IPS-20b (cell line): Measurements from ENCODE around the gene GPR135.

Experiments used
- H3K27ac ChIP-seq: one replicate; pipeline ENCODE4 v1.5.1; 2013; ENCODE audit warnings: low read length
- H3K27me3 ChIP-seq: 2 replicates; pipeline ENCODE4 v1.6.1; 2013; ENCODE audit warnings: mild to moderate bottlenecking, low read length, inconsistent platforms; ENCODE audit not compliant: insufficient read depth
- H3K36me3 ChIP-seq: 2 replicates; pipeline ENCODE4 v1.6.1; 2013; ENCODE audit warnings: low read depth, mild to moderate bottlenecking, inconsistent platforms, low read length, moderate library complexity; ENCODE audit not compliant: insufficient read depth
- H3K4me1 ChIP-seq: 2 replicates; pipeline ENCODE4 v1.6.1; 2013; ENCODE audit warnings: mild to moderate bottlenecking, control low read depth, inconsistent platforms, low read length, moderate library complexity; ENCODE audit not compliant: insufficient read depth
- H3K4me3 ChIP-seq: 2 replicates; pipeline ENCODE4 v1.5.1; 2013; ENCODE audit warnings: mild to moderate bottlenecking, low read length, inconsistent platforms
- H3K9ac ChIP-seq: 2 replicates; pipeline ENCODE4 v1.6.1; 2013; ENCODE audit warnings: low read depth, mild to moderate bottlenecking, inconsistent platforms, low read length, moderate library complexity
- H3K9me3 ChIP-seq: 2 replicates; pipeline ENCODE4 v1.6.1; 2013; ENCODE audit warnings: mild to moderate bottlenecking, low read depth, low read length, inconsistent platforms; ENCODE audit not compliant: insufficient read depth

GPR135 gene

GRCh38 chr14:59465316-59466135, at the start of gene GPR135:
Gene GPR135 (minus strand): TSS chr14:59465380. CDS start chr14:59465226, 154 bp downstream.
- H3K9me3 ChIP-seq, result no peaks in the 10 kb centered on the region
- H3K4me1 ChIP-seq, result no peaks in the 10 kb centered on the region
- no peaks in the 10 kb centered on the region; the same call in 1 of the 2 replicates for H3K36me3 ChIP-seq
- H3K9ac ChIP-seq, result no peak within 1 kb of the TSS; the same call in 1 of the 2 replicates
- H3K27me3 ChIP-seq, result peaks cover 42% of the 10 kb centered on the region
- H3K27ac ChIP-seq, result no peak within 1 kb of the TSS
- H3K4me3 ChIP-seq, result peak within 1 kb of the TSS; percentile 74

DNA sequence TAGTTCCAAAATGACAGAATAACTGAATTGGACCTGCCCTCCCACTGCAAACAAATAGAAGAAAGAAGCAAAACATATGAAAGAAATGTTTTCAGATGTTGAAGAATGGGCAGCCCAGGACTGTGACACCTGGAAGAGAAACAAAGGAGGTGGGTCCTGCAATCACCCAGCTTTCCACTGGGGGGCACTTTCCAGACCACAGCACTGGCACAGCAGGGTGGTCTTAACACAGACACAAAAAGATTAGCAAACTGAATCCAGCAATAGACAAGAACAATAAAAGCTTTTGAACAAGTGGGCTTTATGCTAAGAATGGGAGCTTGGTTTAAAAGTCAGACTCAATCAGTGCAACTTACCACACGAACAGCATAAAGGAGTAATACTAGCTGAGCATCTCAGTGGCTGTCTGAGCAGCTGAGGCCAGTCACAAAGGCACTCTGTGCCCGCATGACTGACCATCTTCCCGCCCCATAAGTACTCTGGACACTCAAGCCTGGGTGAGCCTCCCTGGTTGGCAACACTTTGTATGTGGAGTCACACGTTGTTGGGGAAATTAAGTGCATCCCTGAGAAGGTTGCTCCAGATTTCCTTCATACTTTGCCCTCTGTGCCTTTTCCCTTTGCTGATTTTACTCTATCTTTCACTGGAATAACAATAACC, 46.9 kb upstream of the GPR135 start:
- peaks cover 4% of the 10 kb centered on the region; the same call in 1 of the 2 replicates for H3K9me3 ChIP-seq
- no peaks in the 10 kb centered on the region; the same call in 1 of the 2 replicates for H3K4me1 ChIP-seq
- no peaks in the 10 kb centered on the region for H3K36me3 ChIP-seq
- no peak overlapping the region for H3K4me3 ChIP-seq
- no peak overlapping the region for H3K27ac ChIP-seq
- H3K9ac ChIP-seq, result no peak overlapping the region
- H3K27me3 ChIP-seq, result no peaks in the 10 kb centered on the region

DNA sequence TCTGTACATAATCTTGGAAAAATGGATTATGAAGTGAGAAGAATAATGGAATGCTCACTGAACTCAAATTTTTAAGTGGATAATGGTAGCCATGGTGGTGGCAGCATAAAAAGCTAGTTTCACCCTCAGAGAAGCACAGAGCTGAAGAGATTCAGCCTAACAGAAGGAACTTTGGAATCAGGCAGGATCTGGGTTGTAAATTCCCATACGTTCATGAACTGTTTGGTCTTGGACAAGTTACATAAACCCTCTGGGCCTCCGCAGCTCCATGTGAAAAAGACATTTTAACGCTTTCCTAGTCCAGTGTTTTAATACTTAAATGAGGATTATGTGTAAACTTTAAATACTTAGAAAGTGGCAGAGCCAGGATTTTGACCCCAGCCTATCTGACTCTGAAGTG, 45.8 kb upstream of the GPR135 start:
- H3K9ac ChIP-seq, result no peak overlapping the region
- peaks cover 4% of the 10 kb centered on the region; the same call in 1 of the 2 replicates for H3K9me3 ChIP-seq
- H3K4me3 ChIP-seq, result no peak overlapping the region
- H3K36me3 ChIP-seq, result no peaks in the 10 kb centered on the region
- H3K4me1 ChIP-seq, result no peaks in the 10 kb centered on the region; the same call in 1 of the 2 replicates
- no peaks in the 10 kb centered on the region for H3K27me3 ChIP-seq
- H3K27ac ChIP-seq, result no peak overlapping the region

DNA sequence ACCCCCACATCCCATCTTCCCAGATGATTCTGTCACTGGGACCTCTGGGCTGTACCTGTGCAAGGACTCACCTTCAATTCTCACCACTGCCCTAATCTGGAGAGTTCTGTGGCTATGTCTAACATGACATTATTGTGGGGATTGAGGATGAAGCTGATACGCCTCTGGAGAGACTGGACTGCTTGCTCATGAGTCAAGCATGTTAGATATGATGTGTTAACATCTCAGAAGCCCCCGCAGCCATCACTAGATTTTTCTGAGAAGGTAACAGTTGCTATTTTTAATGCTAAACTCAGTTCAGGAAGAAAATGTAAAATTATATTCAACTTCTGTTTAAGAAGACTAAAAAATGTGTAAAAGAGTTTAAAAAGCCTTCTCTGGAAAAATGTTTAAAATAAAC, 44.8 kb upstream of the GPR135 start:
- Histone ChIP-seq H3K27me3 (no peaks in the 10 kb centered on the region), H3K36me3 (0 out of 2 replicates have a peak, but pooled peaks cover 5% of the 10 kb centered on the region), H3K27ac (no peak overlapping the region), H3K4me3 (no peak overlapping the region), H3K9me3 (peaks cover 4% of the 10 kb centered on the region; the same call in 1 of the 2 replicates), H3K4me1 (no peaks in the 10 kb centered on the region; the same call in 1 of the 2 replicates), H3K9ac (no peak overlapping the region)

DNA sequence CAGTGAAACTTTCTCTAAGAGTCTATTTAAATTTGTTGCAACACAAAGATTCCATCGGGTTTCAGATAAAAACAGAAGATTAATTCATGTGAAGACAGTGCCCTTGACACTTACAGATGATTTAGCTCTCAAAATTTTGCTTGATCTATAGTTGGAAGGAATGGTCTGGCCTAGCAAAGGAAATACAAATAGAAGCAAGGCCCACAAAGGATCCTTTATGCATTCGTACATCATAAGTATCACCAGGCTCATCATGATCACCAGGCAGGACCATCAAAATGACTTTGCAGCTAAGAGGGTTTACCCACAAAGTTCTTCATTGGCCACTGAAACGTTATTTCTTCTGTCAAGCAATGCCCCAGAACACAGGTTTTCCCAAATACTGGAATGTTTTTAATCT, 43.9 kb upstream of the GPR135 start:
- no peak overlapping the region for H3K9ac ChIP-seq
- no peaks in the 10 kb centered on the region for H3K27me3 ChIP-seq
- no peak overlapping the region for H3K4me3 ChIP-seq
- H3K4me1 ChIP-seq, result no peaks in the 10 kb centered on the region; the same call in 1 of the 2 replicates
- H3K9me3 ChIP-seq, result peaks cover 4% of the 10 kb centered on the region; the same call in 1 of the 2 replicates
- H3K36me3 ChIP-seq, result peaks cover 12% of the 10 kb centered on the region
- H3K27ac ChIP-seq, result no peak overlapping the region

DNA sequence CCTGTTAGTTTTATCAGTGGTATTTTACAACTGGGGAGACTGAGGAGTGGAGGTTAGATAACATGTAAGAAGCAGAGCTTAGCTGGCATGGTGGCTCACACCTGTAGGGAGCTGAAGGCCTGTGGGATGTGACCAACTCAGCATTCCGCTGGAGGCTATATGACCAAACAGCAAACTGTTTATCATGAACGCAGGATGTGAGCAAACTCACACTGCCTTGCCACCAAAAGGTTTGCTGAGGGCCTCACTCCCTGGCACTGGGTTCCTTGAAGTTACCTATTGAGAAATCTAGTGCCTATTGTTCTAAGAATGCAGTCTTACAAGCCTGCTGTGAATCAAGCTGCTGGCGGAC, 42.5 kb upstream of the GPR135 start:
- peaks cover 26% of the 10 kb centered on the region for H3K36me3 ChIP-seq
- no peaks in the 10 kb centered on the region for H3K27me3 ChIP-seq
- no peaks in the 10 kb centered on the region; the same call in 1 of the 2 replicates for H3K4me1 ChIP-seq
- H3K9ac ChIP-seq, result no peak overlapping the region
- 0 out of 2 replicates have a peak, but pooled peaks cover under 1% of the 10 kb centered on the region for H3K9me3 ChIP-seq
- no peak overlapping the region for H3K27ac ChIP-seq
- no peak overlapping the region for H3K4me3 ChIP-seq

DNA sequence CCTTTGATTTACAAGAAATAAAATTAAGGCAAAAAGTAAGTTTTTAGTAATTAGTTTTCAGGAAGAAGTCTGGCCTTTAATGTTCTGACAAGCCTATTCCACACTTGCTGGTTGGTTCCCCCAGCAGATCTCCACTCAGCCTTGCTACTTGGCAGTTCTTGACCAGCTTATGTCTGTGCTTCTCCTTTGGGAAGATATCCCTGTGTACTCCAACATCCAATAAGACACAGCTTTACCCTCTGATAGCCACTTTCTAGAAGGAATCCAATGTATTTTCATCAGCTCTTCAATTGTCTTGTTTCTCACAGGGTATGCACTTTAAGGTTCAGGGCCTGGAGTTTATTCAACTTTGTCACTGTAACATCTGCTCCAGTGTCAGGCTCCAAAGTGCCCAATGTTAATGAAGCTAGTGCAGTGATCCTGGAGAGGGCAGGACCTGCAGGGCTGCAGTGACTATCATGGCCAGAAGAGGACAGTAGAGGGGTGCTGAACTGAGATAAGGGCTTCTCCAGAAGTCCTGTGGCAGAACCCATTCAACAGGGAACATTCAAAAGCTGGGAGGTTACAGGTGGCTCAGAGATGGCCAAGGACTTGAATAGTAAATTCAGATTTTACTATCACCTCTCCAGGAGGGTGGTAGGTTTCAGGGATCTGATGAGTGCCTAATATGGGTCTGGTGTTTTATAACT, 42.0 kb upstream of the GPR135 start:
- Histone ChIP-seq H3K9me3 (no peaks in the 10 kb centered on the region), H3K27ac (no peak overlapping the region), H3K27me3 (no peaks in the 10 kb centered on the region), H3K36me3 (peaks cover 29% of the 10 kb centered on the region), H3K4me1 (no peaks in the 10 kb centered on the region; the same call in 1 of the 2 replicates), H3K4me3 (no peak overlapping the region), H3K9ac (no peak overlapping the region)

GRCh38 chr14:59503256-59503655, 38.1 kb upstream of the GPR135 start:
- Histone ChIP-seq H3K9me3 (no peaks in the 10 kb centered on the region), H3K27ac (no peak overlapping the region), H3K4me1 (no peaks in the 10 kb centered on the region; the same call in 1 of the 2 replicates), H3K27me3 (no peaks in the 10 kb centered on the region), H3K36me3 (peaks cover 59% of the 10 kb centered on the region), H3K9ac (no peak overlapping the region), H3K4me3 (no peak overlapping the region)

DNA sequence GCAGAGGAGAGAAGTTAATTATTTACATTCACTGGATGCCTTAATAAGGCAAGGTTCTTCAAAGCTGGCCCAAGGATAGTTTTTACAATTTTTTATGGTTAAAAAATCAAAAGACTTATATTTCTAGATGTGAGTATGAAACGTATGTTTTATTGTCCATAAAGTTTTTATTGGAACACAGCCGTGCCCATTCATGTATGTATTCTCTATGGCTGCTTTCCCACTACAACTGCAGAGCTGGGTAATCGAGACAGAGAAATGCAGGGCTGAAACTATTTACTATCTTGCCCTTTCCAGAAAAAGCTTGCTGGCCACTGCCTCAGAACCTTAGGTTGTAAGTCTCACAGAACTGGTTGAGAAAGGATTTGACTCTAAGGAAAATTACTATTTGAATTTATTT, 35.6 kb upstream of the GPR135 start:
- peaks cover 79% of the 10 kb centered on the region for H3K36me3 ChIP-seq
- no peak overlapping the region for H3K9ac ChIP-seq
- no peak overlapping the region for H3K27ac ChIP-seq
- no peaks in the 10 kb centered on the region for H3K27me3 ChIP-seq
- no peaks in the 10 kb centered on the region for H3K4me1 ChIP-seq
- no peaks in the 10 kb centered on the region for H3K9me3 ChIP-seq
- no peak overlapping the region for H3K4me3 ChIP-seq

- no peaks in the 10 kb centered on the region for H3K27me3 ChIP-seq
- no peak overlapping the region for H3K27ac ChIP-seq
- H3K4me1 ChIP-seq, result no peaks in the 10 kb centered on the region
- H3K36me3 ChIP-seq, result peaks cover 92% of the 10 kb centered on the region
- no peak overlapping the region for H3K9ac ChIP-seq
- no peaks in the 10 kb centered on the region for H3K9me3 ChIP-seq
- H3K4me3 ChIP-seq, result no peak overlapping the region
These were observed 27.2 kb upstream of the GPR135 start for GRCh38 chr14:59492384-59492783.

- Histone ChIP-seq H3K36me3 (peaks cover 82% of the 10 kb centered on the region), H3K27ac (no peak overlapping the region), H3K27me3 (no peaks in the 10 kb centered on the region), H3K9ac (no peak overlapping the region), H3K4me3 (no peak overlapping the region), H3K9me3 (no peaks in the 10 kb centered on the region), H3K4me1 (no peaks in the 10 kb centered on the region)
These were observed 25.6 kb upstream of the GPR135 start for GRCh38 chr14:59490756-59491155.
